ENCODE data around the gene GPR17. TPM values are rescaled to one million over a fixed set of nuclear protein-coding genes. Genes with fewer than 3 reads are reported as not detected.

Gene GPR17
- total RNA-seq, 2 experiments from 2014 or later = 0.22 TPM; not detected in 1

- CTCF ChIA-PET (ENCODE audit: unreplicated experiment) = no interaction called here
- Histone ChIP-seq H3K27ac (ENCODE audit: low read depth, low read length, poor library complexity, severe bottlenecking) (no peak overlapping the region), H3K4me3 (ENCODE audit: low read depth, low read length, poor library complexity, severe bottlenecking) (no peak overlapping the region), H3K9me3 (ENCODE audit: low read length) (no peaks in the 10 kb centered on the region), H3K4me1 (ENCODE audit: insufficient read depth, low read length, poor library complexity, severe bottlenecking) (no peaks in the 10 kb centered on the region), H4K20me1 (ENCODE audit: insufficient read depth, low read length) (no peaks in the 10 kb centered on the region), H3K4me2 (ENCODE audit: low read length) (no peak overlapping the region), H3K79me2 (ENCODE audit: insufficient read depth, low read depth, low read length) (no peaks in the 10 kb centered on the region), H3K36me3 (ENCODE audit: insufficient read depth, low read length) (no peaks in the 10 kb centered on the region), H3K9me2 (ENCODE audit: insufficient read depth, low read length) (no peaks in the 10 kb centered on the region), H2AFZ (ENCODE audit: low read length) (no peak overlapping the region)
- intact Hi-C loops (cut with micrococcal nuclease; ENCODE audit: unreplicated experiment) = no loop called here
- POLR2A ChIA-PET = no interaction called here
- TF ChIP-seq EZH2phosphoT487 (IDR thresholded peaks at IDR 0.05; ENCODE audit: borderline replicate concordance, low read depth, low read length) (no peak), CTCF (conservative IDR thresholded peaks at IDR 0.05; ENCODE audit: low read length) (no peak)
- DNase-seq (ENCODE audit: low spot score) = no peak
- BruUV-seq (replicated peaks) = no TSS peak
Measured at GRCh38 chr2:127631541-127631996, 14.4 kb upstream of the GPR17 start.

DNA sequence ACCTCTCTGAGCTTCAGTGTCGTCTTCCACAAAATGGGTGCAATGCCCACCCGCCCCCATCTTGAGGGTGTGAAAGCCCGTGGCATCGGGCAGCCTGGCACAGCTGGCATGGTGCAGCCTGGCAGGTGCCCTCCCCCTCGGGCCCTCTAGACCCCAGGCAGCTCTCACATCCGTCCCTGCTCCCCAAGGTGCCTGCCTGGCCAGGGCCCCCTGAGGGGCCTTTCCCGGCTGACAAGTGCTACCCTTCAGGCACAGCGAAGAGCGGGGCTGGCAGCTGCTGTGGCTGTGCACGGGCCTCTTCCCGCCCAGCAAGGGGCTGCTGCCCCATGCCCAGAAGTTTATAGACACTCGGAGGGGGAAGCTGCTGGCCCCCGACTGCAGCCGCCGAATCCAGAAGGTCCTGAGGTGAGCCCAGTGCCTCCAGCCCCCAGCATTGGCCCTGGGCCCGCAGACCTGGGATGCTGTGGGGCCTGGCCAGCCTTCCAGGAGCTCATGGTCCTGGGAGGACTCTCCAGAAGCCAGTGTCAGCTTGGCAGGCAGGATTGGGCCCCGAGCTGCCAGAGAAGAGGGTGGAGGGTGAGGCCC is 13.9 kb upstream of the GPR17 start:
- Histone ChIP-seq H3K27ac (ENCODE audit: low read depth, low read length, poor library complexity, severe bottlenecking) (no peak overlapping the region), H2AFZ (ENCODE audit: low read length) (no peak overlapping the region), H3K36me3 (ENCODE audit: insufficient read depth, low read length) (no peaks in the 10 kb centered on the region), H4K20me1 (ENCODE audit: insufficient read depth, low read length) (no peaks in the 10 kb centered on the region), H3K9me2 (ENCODE audit: insufficient read depth, low read length) (no peaks in the 10 kb centered on the region), H3K4me2 (ENCODE audit: low read length) (no peak overlapping the region), H3K9me3 (ENCODE audit: low read length) (no peaks in the 10 kb centered on the region), H3K79me2 (ENCODE audit: insufficient read depth, low read depth, low read length) (no peaks in the 10 kb centered on the region), H3K4me1 (ENCODE audit: insufficient read depth, low read length, poor library complexity, severe bottlenecking) (no peaks in the 10 kb centered on the region), H3K4me3 (ENCODE audit: low read depth, low read length, poor library complexity, severe bottlenecking) (no peak overlapping the region)
- no peak for DNase-seq (ENCODE audit: low spot score)
- no peak for TF ChIP-seq EZH2phosphoT487 (IDR thresholded peaks at IDR 0.05; ENCODE audit: borderline replicate concordance, low read depth, low read length)
- TF ChIP-seq CTCF (conservative IDR thresholded peaks at IDR 0.05; ENCODE audit: low read length) = no peak
- intact Hi-C loops (cut with micrococcal nuclease; ENCODE audit: unreplicated experiment) = no loop called here
- ChIA-PET POLR2A (no interaction called here), CTCF (ENCODE audit: unreplicated experiment) (no interaction called here)
- no TSS peak for BruUV-seq (replicated peaks)

- no peak overlapping the region for H2AFZ ChIP-seq (ENCODE audit: low read length)
- no TSS peak for BruUV-seq (replicated peaks)
- H4K20me1 ChIP-seq (ENCODE audit: insufficient read depth, low read length) = no peaks in the 10 kb centered on the region
- H3K4me2 ChIP-seq (ENCODE audit: low read length) = no peak overlapping the region
- ChIA-PET POLR2A (no interaction called here), CTCF (ENCODE audit: unreplicated experiment) (no interaction called here)
- intact Hi-C loops (cut with micrococcal nuclease; ENCODE audit: unreplicated experiment) = no loop called here
- H3K9me2 ChIP-seq (ENCODE audit: insufficient read depth, low read length) = no peaks in the 10 kb centered on the region
- H3K9me3 ChIP-seq (ENCODE audit: low read length) = no peaks in the 10 kb centered on the region
- peak; percentile 13 for DNase-seq (ENCODE audit: low spot score)
- no peak overlapping the region for H3K4me3 ChIP-seq (ENCODE audit: low read depth, low read length, poor library complexity, severe bottlenecking)
- H3K4me1 ChIP-seq (ENCODE audit: insufficient read depth, low read length, poor library complexity, severe bottlenecking) = no peaks in the 10 kb centered on the region
- no peaks in the 10 kb centered on the region for H3K36me3 ChIP-seq (ENCODE audit: insufficient read depth, low read length)
- no peak overlapping the region for H3K27ac ChIP-seq (ENCODE audit: low read depth, low read length, poor library complexity, severe bottlenecking)
- no peaks in the 10 kb centered on the region for H3K79me2 ChIP-seq (ENCODE audit: insufficient read depth, low read depth, low read length)
- TF ChIP-seq CTCF (conservative IDR thresholded peaks at IDR 0.05; ENCODE audit: low read length) (no peak), EZH2phosphoT487 (IDR thresholded peaks at IDR 0.05; ENCODE audit: borderline replicate concordance, low read depth, low read length) (no peak)
Measured at GRCh38 chr2:127632592-127633489, 13.1 kb upstream of the GPR17 start.

Measured in OCI-LY7 (cell line).